GM19025 (cell line): ENCODE data around the gene PP2D1.
A peak's percentile ranks its signal among the peaks of the same experiment; 100 is the strongest.
"Not testable (repeated sequence)": the region's sequence is repeated elsewhere in the genome, so short reads cannot be mapped to it uniquely, and the experiment has no call there.

ENCODE experiments used
- ATAC-seq: cut with Tn5 transposase; IDR thresholded peaks from one replicate; pipeline ENCODE4 v1.9.1; 2021; ENCODE audit warnings: mild to moderate bottlenecking, low read depth, moderate library complexity; ENCODE audit not compliant: unreplicated experiment

Gene PP2D1

GRCh38 chr3:19988904-19989303 lies 23.2 kb downstream of the PP2D1 start:
- not testable (repeated sequence) for ATAC-seq

GRCh38 chr3:19972054-19972453 lies 40.0 kb downstream of the PP2D1 start:
- ATAC-seq = no peak

- ATAC-seq = no peak
Measured at GRCh38 chr3:19970327-19970726, 41.7 kb downstream of the PP2D1 start.

GRCh38 chr3:19967812-19968211 lies 44.3 kb downstream of the PP2D1 start:
- ATAC-seq = no peak

GRCh38 chr3:19967208-19967607 lies 44.9 kb downstream of the PP2D1 start:
- no peak for ATAC-seq

- no peak for ATAC-seq
Measured at GRCh38 chr3:19961960-19962359, 50.1 kb downstream of the PP2D1 start.

- ATAC-seq = no peak
Measured at GRCh38 chr3:19960696-19961095, 51.4 kb downstream of the PP2D1 start.

- ATAC-seq = no peak
Measured at GRCh38 chr3:19959505-19959904, 52.6 kb downstream of the PP2D1 start.

- not testable (repeated sequence) for ATAC-seq
Measured at GRCh38 chr3:19957354-19957753, 54.7 kb downstream of the PP2D1 start.

GRCh38 chr3:19954676-19955075 lies 57.4 kb downstream of the PP2D1 start:
- ATAC-seq = no peak

GRCh38 chr3:19950316-19950715 lies 61.7 kb downstream of the PP2D1 start:
- ATAC-seq = no peak

- no peak for ATAC-seq
Measured at GRCh38 chr3:19948226-19948591, 63.9 kb downstream of the PP2D1 start.

- peak; percentile 1 for ATAC-seq
Measured at GRCh38 chr3:19947549-19948225, 64.4 kb downstream of the PP2D1 start.

GRCh38 chr3:19946832-19947548 lies 65.1 kb downstream of the PP2D1 start, which contains the start of gene RAB5A:
TSS of gene RAB5A (plus strand) at chr3:19947097. CDS start at chr3:19950899, 3,802 bp downstream.
- ATAC-seq = peak; percentile 96

- no peak for ATAC-seq
Measured at GRCh38 chr3:19945969-19946831, 65.9 kb downstream of the PP2D1 start.

- ATAC-seq = no peak
Measured at GRCh38 chr3:19945534-19945933, 66.5 kb downstream of the PP2D1 start.

- ATAC-seq = no peak
Measured at GRCh38 chr3:19940643-19941042, 71.4 kb downstream of the PP2D1 start.

- no peak for ATAC-seq
Measured at GRCh38 chr3:19938295-19938627, 73.8 kb downstream of the PP2D1 start.

GRCh38 chr3:19937459-19938294 lies 74.4 kb downstream of the PP2D1 start:
- ATAC-seq = no peak
